Thyroid gland (tissue), 4 donors: ENCODE measurements around the gene YWHAQ. TPM values are rescaled to one million over a fixed set of nuclear protein-coding genes. Genes with fewer than 3 reads are reported as not detected.

Source experiments
- DNase-seq, 2 donors: peaks; one replicate each; pipeline ENCODE4 v3.0.0-alpha.2; 2019
- H3K27ac ChIP-seq, 3 donors: fragments of 200-600 bp; sonication (generic); 1 replicate in 2 of 3; 2 replicates in 1 of 3; pipeline ENCODE4 v1.5.1; 2016 to 2019; ENCODE audit warnings: mild to moderate bottlenecking in 1 of 3, moderate library complexity in 1 of 3
- H3K27me3 ChIP-seq: fragments of 200-600 bp; sonication (generic); one replicate; pipeline ENCODE4 v1.5.1; 2019
- H3K36me3 ChIP-seq, 2 donors: fragments of 200-600 bp; sonication (generic); one replicate each; pipeline ENCODE4 v1.5.1; 2016 to 2019
- H3K4me1 ChIP-seq, 2 donors: fragments of 200-600 bp; sonication (generic); one replicate each; pipeline ENCODE4 v1.5.1; 2017 to 2019
- H3K4me3 ChIP-seq, 3 donors: fragments of 200-600 bp; sonication (generic); replicated peaks in 1 of 3; 1 replicate in 2 of 3; 2 replicates in 1 of 3; pipeline ENCODE4 v1.5.1; 2016; ENCODE audit warnings: mild to moderate bottlenecking in 1 of 3
- H3K9me3 ChIP-seq: fragments of 200-600 bp; sonication (generic); one replicate; pipeline ENCODE4 v1.5.1; 2017
- POLR2A ChIP-seq, 2 donors: fragments of 450-650 bp; IDR thresholded peaks; one replicate each; pipeline ENCODE4 v1.6.1; 2017; ENCODE audit warnings: antibody characterized with exemption in 2 of 2, mild to moderate bottlenecking in 2 of 2, moderate library complexity in 1 of 2
- whole genome bisulfite sequencing, 2 donors: methylation state at CpG; one replicate each; pipeline ENCODE4 v1.1.5; 2017; 5-methylcytosine and 5-hydroxymethylcytosine counted together
- intact Hi-C: fragments of 100-400 bp; cut with DNase I; formaldehyde crosslinking; loops from one replicate; pipeline ENCODE4 v1.15.1; 2023
- total RNA-seq, 4 donors: library from RNA; depleted of rRNA; stranded (reverse); fragments of >200 nt; gene quantifications; one replicate each; pipeline ENCODE4 v1.2.3, GENCODE V29; 2016
- TF ChIP-seq, protein P1 (sequence below), 6 experiments: fragments of 200-600 bp in 3 of 6; fragments of 450-650 bp in 3 of 6; sonication (generic) in 3 of 6; IDR thresholded peaks; one replicate each; pipeline ENCODE4 v1.5.1; 2016 to 2019; ENCODE audit warnings: antibody characterized with exemption in 6 of 6, mild to moderate bottlenecking in 2 of 6, inconsistent platforms in 1 of 6, moderate library complexity in 1 of 6

YWHAQ gene
- total RNA-seq, 4 donors from 2014 or later = 246 to 270 (median 265) TPM

DNA sequence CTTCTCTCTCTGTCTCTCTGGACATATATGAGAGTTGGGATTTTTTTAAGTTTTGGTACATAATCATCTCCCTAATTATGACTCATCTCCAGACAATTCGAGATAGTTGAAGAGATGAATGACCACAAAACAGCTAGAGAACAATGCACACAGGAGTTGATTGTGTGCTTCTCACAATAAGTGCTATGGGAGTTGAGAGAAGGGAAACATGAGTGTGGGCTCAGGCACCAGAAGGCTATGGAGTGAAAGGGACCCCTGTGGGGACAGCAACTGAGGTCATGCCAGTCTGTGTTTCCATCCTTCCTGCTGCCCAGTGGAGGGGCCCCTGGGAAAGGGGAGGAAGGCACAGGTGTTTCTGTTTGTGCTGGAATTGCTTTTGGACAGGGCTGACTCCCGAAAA is 6.5 kb upstream of the YWHAQ start:
- WGBS, 2 donors = 77% methylated on average over 2 of the region's 2 CpGs
- no peaks in the 10 kb centered on the region for H3K27me3 ChIP-seq
- no peak for TF ChIP-seq POLR2A (IDR thresholded peaks at IDR 0.05)
- TF ChIP-seq, protein P1, sequence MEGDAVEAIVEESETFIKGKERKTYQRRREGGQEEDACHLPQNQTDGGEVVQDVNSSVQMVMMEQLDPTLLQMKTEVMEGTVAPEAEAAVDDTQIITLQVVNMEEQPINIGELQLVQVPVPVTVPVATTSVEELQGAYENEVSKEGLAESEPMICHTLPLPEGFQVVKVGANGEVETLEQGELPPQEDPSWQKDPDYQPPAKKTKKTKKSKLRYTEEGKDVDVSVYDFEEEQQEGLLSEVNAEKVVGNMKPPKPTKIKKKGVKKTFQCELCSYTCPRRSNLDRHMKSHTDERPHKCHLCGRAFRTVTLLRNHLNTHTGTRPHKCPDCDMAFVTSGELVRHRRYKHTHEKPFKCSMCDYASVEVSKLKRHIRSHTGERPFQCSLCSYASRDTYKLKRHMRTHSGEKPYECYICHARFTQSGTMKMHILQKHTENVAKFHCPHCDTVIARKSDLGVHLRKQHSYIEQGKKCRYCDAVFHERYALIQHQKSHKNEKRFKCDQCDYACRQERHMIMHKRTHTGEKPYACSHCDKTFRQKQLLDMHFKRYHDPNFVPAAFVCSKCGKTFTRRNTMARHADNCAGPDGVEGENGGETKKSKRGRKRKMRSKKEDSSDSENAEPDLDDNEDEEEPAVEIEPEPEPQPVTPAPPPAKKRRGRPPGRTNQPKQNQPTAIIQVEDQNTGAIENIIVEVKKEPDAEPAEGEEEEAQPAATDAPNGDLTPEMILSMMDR (IDR thresholded peaks at IDR 0.05) = no peak
- intact Hi-C loops = no loop called here
- H3K4me3 ChIP-seq = no peak overlapping the region
- no peak overlapping the region for H3K27ac ChIP-seq
- no peak for DNase-seq
- peaks cover 0 to 13% of the 10 kb centered on the region in 2 donors for H3K4me1 ChIP-seq
- no peaks in the 10 kb centered on the region for H3K36me3 ChIP-seq
- H3K9me3 ChIP-seq = no peaks in the 10 kb centered on the region

DNA sequence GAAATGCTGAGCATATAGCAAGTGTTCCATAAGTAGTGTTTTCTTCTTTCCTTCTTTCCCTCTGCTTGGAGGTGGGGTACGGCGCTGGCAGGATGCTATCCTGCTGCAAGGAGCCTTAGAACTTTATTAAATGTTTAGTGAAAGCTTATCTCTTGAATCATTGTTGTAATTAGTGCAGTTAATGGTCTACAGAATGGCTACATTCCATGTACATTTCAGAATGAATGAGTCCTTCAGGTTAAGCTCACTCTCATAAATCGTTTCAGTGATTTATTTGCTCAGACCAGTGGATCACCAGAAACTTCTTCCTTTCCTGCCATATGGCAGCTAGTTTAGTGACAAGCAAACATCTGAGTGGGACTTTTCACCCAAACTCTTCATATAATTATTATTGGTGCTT is 3.3 kb upstream of the YWHAQ start:
- no peak for DNase-seq
- intact Hi-C loops = loop anchor here (5.0 kb wide), 1 partner anchor 77 kb away; the partner anchor contains the start of gene ADAM17

DNA sequence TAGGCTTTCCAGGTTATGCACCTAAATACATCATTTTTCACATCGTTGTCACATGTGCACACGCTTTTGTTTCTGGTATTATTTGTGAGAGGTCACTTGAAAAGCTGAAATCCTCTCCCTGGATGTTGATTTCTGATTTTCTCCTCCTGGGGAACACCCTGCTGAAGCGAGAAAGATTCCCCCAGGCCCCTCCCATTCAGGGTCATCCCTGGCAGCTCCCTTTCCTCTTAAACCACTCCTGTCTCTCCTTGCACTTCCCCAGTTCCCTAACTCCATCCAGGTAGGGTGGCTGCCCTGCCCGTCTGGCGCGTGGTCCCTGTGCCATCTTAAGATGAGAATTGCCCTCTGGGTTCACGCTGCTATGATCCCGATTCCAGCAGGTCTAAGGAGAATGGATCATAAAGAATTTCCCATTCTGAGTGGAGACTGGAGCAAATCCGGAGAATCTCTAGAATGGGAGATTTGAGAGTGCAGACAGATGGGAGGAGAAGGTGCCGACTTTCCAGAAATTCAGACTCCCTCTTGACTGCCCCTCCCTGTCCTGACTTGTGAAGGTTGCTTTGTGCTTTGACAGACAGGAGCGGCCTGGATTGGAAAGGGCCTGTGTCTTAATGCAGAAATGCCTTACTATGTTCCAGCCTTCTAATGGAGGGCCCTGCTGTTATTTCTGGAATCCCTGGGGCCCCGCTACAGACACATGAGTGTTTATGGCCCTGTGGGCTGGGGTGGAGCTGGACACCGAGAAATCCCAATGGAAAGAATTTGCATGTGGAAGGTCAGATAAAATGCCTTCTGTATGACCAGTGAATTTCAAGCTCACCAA is 1.3 kb upstream of the YWHAQ start:
- Histone ChIP-seq H3K27me3 (no peaks in the 10 kb centered on the region), H3K4me3 (no peak overlapping the region), H3K4me1 (peaks cover 19 to 25% of the 10 kb centered on the region in 2 donors), H3K9me3 (no peaks in the 10 kb centered on the region), H3K36me3 (peaks cover 0 to 5% of the 10 kb centered on the region in 2 donors), H3K27ac (no peak overlapping the region)
- 87 to 88% methylated on average over 13 of the region's 13 CpGs for WGBS, 2 donors
- DNase-seq = no peak
- intact Hi-C loops = loop anchor here (5.0 kb wide), 1 partner anchor 75 kb away; the partner anchor contains the start of gene ADAM17
- TF ChIP-seq POLR2A (IDR thresholded peaks at IDR 0.05) = no peak
- TF ChIP-seq, protein P1 (IDR thresholded peaks at IDR 0.05) = no peak

More for the DNA sequence above, 3.3 kb upstream of the YWHAQ start:
- no peaks in the 10 kb centered on the region for H3K27me3 ChIP-seq
- no peaks in the 10 kb centered on the region for H3K9me3 ChIP-seq
- 80 to 87% methylated on average over 3 of the region's 3 CpGs for WGBS, 2 donors
- peaks cover 5 to 13% of the 10 kb centered on the region in 2 donors for H3K4me1 ChIP-seq
- TF ChIP-seq POLR2A (IDR thresholded peaks at IDR 0.05) = no peak
- TF ChIP-seq, protein P1 (IDR thresholded peaks at IDR 0.05) = no peak
- H3K36me3 ChIP-seq = no peaks in the 10 kb centered on the region
- H3K4me3 ChIP-seq = no peak overlapping the region
- H3K27ac ChIP-seq = no peak overlapping the region

DNA sequence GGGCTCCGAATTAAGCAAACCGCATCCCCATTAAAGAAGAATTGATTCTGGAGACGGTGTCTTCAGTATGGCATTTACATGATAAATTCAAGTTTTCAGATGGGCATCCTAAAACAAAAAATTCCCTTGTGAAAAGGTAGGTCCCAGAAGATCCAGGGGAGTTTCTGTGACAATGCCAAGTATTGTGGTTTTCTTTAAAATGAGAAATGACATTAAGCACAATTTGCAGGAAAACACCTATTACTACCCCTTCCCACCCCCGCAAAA is 689 bp upstream of the YWHAQ start:
- TF ChIP-seq, protein P1 (IDR thresholded peaks at IDR 0.05) = no peak
- TF ChIP-seq POLR2A (IDR thresholded peaks at IDR 0.05) = no peak
- peak overlapping the region in 1 of 3 donors; percentile 87 for H3K4me3 ChIP-seq
- peaks cover 25 to 32% of the 10 kb centered on the region in 2 donors for H3K4me1 ChIP-seq
- H3K36me3 ChIP-seq = peaks cover under 1 to 5% of the 10 kb centered on the region in 2 donors
- no peaks in the 10 kb centered on the region for H3K27me3 ChIP-seq
- intact Hi-C loops = loop anchor here (5.0 kb wide), 1 partner anchor 74 kb away; the partner anchor contains the start of gene ADAM17
- DNase-seq = no peak
- no peaks in the 10 kb centered on the region for H3K9me3 ChIP-seq
- 29 to 34% methylated on average over 4 of the region's 4 CpGs for WGBS, 2 donors
- peak overlapping the region in 2 of 3 donors; percentile 25 to 90 for H3K27ac ChIP-seq

DNA sequence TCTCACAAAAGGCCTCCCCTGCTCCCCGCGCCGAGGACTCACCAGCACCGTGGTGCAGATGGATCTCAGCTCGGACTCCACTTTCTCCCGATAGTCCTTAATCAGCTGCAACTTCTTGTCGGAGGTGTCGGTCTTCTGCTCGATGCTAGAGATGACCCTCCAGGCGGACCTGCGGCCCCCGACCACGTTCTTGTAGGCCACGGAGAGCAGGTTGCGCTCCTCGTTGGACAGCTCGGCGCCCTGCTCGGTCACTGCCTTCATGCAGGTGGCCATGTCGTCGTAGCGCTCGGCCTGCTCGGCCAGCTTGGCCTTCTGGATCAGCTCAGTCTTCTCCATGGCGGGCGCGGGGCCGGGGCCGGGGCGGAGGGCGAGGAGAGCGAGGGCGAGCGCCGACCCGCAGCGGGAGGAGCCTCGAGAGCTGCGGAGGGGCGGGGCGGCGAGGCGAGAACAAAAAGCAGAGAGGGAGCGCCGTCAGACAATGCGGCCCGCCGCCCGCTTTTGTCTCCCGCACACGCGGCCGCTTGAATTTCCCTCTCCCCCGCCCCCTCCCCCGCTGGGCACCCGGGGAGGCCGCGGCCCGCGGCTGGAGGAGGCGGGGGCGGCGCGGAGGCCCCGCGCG is 571 bp downstream of the YWHAQ start:
- peak; percentile 75 to 78 for DNase-seq
- TF ChIP-seq, protein P1 (IDR thresholded peaks at IDR 0.05) = no peak
- TF ChIP-seq POLR2A (IDR thresholded peaks at IDR 0.05) = peak in 1 of 2 donors; percentile 16
- intact Hi-C loops = loop anchor here (5.0 kb wide), 1 partner anchor 73 kb away; the partner anchor contains the start of gene ADAM17
- Histone ChIP-seq H3K4me3 (peak overlapping the region; percentile 61 to 87 (median 80)), H3K36me3 (peaks cover 4 to 5% of the 10 kb centered on the region in 2 donors), H3K27ac (peak overlapping the region; percentile 80 to 90 (median 83)), H3K27me3 (no peaks in the 10 kb centered on the region), H3K9me3 (no peaks in the 10 kb centered on the region), H3K4me1 (peaks cover 29 to 37% of the 10 kb centered on the region in 2 donors)
- WGBS, 2 donors = 1 to 3% methylated on average over 16 to 23 of the region's 67 CpGs
